Adrenal gland (tissue), 12 donors: Measurements from ENCODE around the gene MROH2A. TPM values are rescaled to one million over a fixed set of nuclear protein-coding genes. Genes with fewer than 3 reads are reported as not detected.

ENCODE experiments used
- DNase-seq, 7 donors: peaks; one replicate each; pipeline ENCODE4 v3.0.0-alpha.2; 2019 to 2020
- H3K27ac ChIP-seq, 5 donors: fragments of 200-600 bp; sonication (generic) in 4 of 5; 1 replicate in 3 of 5; 2 replicates in 2 of 5; pipeline versions ENCODE4 v1.5.1 to v1.8.0; 2016 to 2020; ENCODE audit warnings: mild to moderate bottlenecking in 1 of 5
- H3K27me3 ChIP-seq: fragments of 200-600 bp; 2 replicates; pipeline ENCODE4 v1.8.0; 2021
- H3K36me3 ChIP-seq, 2 donors: fragments of 200-600 bp; replicated peaks in 1 of 2; 1 replicate in 1 of 2; 2 replicates in 1 of 2; pipeline versions ENCODE4 v1.5.1 to v1.8.0; 2018 to 2022
- H3K4me1 ChIP-seq, 2 donors: fragments of 200-600 bp; replicated peaks in 1 of 2; 1 replicate in 1 of 2; 2 replicates in 1 of 2; pipeline versions ENCODE4 v1.5.1 to v1.8.0; 2018 to 2021
- H3K4me3 ChIP-seq, 4 donors: fragments of 200-600 bp; sonication (generic) in 3 of 4; one replicate each; pipeline ENCODE4 v1.5.1; 2016 to 2018
- H3K9me3 ChIP-seq, 3 donors: fragments of 200-600 bp; sonication (generic) in 1 of 3; replicated peaks in 1 of 3; 1 replicate in 2 of 3; 2 replicates in 1 of 3; pipeline versions ENCODE4 v1.5.1 to v1.8.0; 2016 to 2021
- POLR2A ChIP-seq, 2 donors: fragments of 450-650 bp; IDR thresholded peaks; one replicate each; pipeline ENCODE4 v1.6.1; 2017; ENCODE audit warnings: antibody characterized with exemption in 2 of 2, mild to moderate bottlenecking in 2 of 2, moderate library complexity in 1 of 2
- WGBS, 4 donors: extraction: QIAGEN DNeasy Blood & Tissue Kit in 2 of 4; methylation state at CpG; one replicate each; pipeline versions ENCODE4 v1.1.5 to v1.1.7; 2013 to 2017; 5-methylcytosine and 5-hydroxymethylcytosine counted together
- intact Hi-C, 2 donors: fragments of 100-400 bp; cut with DNase I; formaldehyde crosslinking; loops; one replicate each; pipeline versions ENCODE4 v1.14.1 to v1.15.0; 2022 to 2023
- polyA plus RNA-seq, 3 donors: library from polyadenylated mRNA; stranded (reverse); fragments of 200-250 nt in 2 of 3; fragments of 350-450 nt in 1 of 3; fragmentation: Illumina TruSeq in 1 of 3; extraction: RNeasy Lipid Tissue Mini Kit (QIAGEN cat#74804) in 1 of 3; gene quantifications; one replicate each; pipeline ENCODE4 v1.2.3, GENCODE V29; 2013 to 2014
- total RNA-seq, 9 donors: library from RNA; depleted of rRNA in 4 of 9; stranded (reverse); fragments of >200 nt in 4 of 9; fragments of 120-200 nt in 1 of 9; fragmentation: NEBNext Ultra II Directional in 1 of 9; extraction: Animal tissue kit (Norgen Biotek cat#: 25700) in 1 of 9; gene quantifications; one replicate each; pipeline versions ENCODE4 v1.1.0 to v1.2.4, GENCODE V29; 2013 to 2023
- TF ChIP-seq, protein P1 (sequence below), 6 experiments: fragments of 450-650 bp in 4 of 6; fragments of 200-600 bp in 2 of 6; sonication (generic) in 1 of 6; IDR thresholded peaks; 1 replicate in 5 of 6; 2 replicates in 1 of 6; pipeline versions ENCODE4 v1.5.1 to v1.8.0; 2016 to 2021; ENCODE audit warnings: antibody characterized with exemption in 6 of 6, mild to moderate bottlenecking in 2 of 6, moderate library complexity in 1 of 6
- donor health status: healthy with polysubstance abuse.
- donor health status: Bipolar disorder and iron deficiency.
- donor health status: DM: yes; HTN: yes; CAD: no.
- donor health status: DM: no; HTN: no; CAD: no.
- donor health status: DM: no; HTN: no; CAD: no.
- donor health status: DM: yes; HTN: yes; CAD: no.

Gene MROH2A
- total and polyA plus RNA-seq, 12 donors = 0.13 TPM; not detected in 11

DNA sequence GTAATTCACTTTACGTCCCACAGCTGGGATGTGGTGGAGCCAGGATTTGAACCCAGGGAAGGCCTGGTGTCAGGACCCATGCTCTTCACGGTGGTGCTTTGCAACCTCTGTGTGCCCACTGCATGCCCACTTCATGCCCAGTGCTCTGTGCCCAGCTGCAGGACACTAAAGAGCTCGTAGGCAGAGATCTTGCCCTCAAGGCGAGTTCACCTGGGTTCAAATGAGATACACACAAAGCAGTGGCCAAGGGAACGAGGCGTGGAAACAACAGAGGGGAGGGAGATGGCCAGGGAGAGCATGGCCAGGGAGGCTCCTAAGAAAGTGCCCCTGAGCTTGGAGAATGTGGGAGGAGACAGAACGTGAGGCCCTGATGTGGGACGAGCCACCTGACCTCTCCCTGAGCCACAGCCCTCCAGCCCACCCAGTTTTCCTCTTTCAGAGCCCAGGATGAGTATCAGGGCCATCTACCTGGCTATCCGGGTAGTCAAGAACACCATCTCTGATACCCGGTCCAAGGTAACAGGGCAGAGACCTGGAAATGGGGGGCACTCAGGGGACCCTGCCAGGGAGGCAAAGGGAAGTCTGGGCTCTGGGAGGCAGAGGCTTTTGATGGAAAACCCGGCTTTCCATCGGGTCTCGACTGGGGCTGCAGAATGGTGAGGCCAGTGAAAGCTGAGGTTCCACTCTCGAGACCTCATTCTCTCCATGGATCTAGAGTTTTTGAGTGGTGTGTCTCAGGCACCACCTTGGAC is 20.4 kb downstream of the MROH2A start:
- H3K36me3 ChIP-seq = no peaks in the 10 kb centered on the region
- TF ChIP-seq POLR2A (IDR thresholded peaks at IDR 0.05) = no peak
- TF ChIP-seq, protein P1, sequence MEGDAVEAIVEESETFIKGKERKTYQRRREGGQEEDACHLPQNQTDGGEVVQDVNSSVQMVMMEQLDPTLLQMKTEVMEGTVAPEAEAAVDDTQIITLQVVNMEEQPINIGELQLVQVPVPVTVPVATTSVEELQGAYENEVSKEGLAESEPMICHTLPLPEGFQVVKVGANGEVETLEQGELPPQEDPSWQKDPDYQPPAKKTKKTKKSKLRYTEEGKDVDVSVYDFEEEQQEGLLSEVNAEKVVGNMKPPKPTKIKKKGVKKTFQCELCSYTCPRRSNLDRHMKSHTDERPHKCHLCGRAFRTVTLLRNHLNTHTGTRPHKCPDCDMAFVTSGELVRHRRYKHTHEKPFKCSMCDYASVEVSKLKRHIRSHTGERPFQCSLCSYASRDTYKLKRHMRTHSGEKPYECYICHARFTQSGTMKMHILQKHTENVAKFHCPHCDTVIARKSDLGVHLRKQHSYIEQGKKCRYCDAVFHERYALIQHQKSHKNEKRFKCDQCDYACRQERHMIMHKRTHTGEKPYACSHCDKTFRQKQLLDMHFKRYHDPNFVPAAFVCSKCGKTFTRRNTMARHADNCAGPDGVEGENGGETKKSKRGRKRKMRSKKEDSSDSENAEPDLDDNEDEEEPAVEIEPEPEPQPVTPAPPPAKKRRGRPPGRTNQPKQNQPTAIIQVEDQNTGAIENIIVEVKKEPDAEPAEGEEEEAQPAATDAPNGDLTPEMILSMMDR (IDR thresholded peaks at IDR 0.05) = no peak
- no peak overlapping the region for H3K27ac ChIP-seq
- WGBS, 4 donors = 64 to 83% (median 78%) methylated on average over 9 to 14 of the region's 14 CpGs
- H3K9me3 ChIP-seq = no peaks in the 10 kb centered on the region
- H3K4me1 ChIP-seq = no peaks in the 10 kb centered on the region
- peaks cover 4% of the 10 kb centered on the region for H3K27me3 ChIP-seq
- no peak overlapping the region for H3K4me3 ChIP-seq
- intact Hi-C loops = no loop called here
- peak in 1 of 7 donors; percentile 9 for DNase-seq

DNA sequence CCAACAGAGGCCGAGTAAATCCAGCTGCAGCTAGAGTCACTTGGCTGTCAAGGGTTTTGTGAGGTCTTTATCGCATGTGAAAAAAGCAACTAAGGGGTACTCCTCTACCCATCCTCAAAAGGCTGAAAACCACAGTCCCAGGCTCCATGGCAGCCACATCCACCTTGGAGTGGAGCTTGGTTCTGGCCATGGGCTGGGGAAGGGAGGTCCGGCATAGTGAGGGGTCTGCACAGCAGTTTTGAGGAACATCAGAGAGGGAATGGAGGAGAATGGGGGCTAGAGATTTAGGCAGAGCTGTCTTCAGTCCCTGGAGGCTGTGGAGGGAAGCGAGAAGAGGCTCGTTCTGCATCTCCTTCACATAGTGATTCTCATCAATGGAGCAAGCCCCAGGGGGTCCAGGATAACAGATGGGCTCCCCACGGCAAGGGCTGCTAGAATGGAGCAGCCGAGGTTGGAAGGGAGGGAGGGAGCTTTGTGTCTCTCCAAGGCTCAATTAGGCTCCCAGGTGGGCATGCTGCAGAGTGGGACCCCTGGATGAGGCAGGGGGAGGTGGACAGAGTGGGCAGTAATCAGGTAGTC is 21.0 kb downstream of the MROH2A start:
- TF ChIP-seq, protein P1 (IDR thresholded peaks at IDR 0.05) = no peak
- no peak for TF ChIP-seq POLR2A (IDR thresholded peaks at IDR 0.05)
- Histone ChIP-seq H3K36me3 (no peaks in the 10 kb centered on the region), H3K27ac (no peak overlapping the region), H3K4me1 (no peaks in the 10 kb centered on the region), H3K27me3 (peaks cover 4% of the 10 kb centered on the region), H3K9me3 (no peaks in the 10 kb centered on the region), H3K4me3 (no peak overlapping the region)
- intact Hi-C loops = no loop called here
- WGBS, 4 donors = 57 to 70% (median 61%) methylated on average over 6 to 7 of the region's 7 CpGs
- peak in 1 of 7 donors; percentile 20 for DNase-seq

DNA sequence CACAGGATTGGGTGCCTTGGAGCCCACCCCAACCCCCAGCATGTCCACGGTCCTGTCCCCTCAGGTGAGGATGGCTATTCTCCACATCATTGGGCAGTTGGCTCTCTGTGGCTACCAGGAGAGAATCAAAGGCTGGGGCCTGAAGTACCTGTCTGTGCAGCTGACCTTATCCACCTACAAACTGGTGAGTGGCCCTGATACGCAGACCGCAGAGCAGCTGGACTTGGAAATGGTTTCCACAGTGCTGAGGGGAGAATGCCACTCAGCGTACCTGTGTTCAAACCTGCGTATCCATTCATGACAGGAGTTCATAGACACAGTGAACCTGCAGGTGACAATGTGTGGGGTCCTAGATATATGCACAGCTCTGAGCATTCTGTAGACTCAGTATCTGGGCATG is 21.6 kb downstream of the MROH2A start:
- Histone ChIP-seq H3K36me3 (no peaks in the 10 kb centered on the region), H3K27me3 (peaks cover 4% of the 10 kb centered on the region), H3K4me1 (no peaks in the 10 kb centered on the region), H3K4me3 (no peak overlapping the region), H3K27ac (no peak overlapping the region), H3K9me3 (no peaks in the 10 kb centered on the region)
- DNase-seq = peak in 1 of 7 donors; percentile 13
- TF ChIP-seq, protein P1 (IDR thresholded peaks at IDR 0.05) = no peak
- no peak for TF ChIP-seq POLR2A (IDR thresholded peaks at IDR 0.05)
- intact Hi-C loops = no loop called here
- 0 to 82% (median 59%) methylated on average over 1 to 5 of the region's 5 CpGs for WGBS, 4 donors

DNA sequence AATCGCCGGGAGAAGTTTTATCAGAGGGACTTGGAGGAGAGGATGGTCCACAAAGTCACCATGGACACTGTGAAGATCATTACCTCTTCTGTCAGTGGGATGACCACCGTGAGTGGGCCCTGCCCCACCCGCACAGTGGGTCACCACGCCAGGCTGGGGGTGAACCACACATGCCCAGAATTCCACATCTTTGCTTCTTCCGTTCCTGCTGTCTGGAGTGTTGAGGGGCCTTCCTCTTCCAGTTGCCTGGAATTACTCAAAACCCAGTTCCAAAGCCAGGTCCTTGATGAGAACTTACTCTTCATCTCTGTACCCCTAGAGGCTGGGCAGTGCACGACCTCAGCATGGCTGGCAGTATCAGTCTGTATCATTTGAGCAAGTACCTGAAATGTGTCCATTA is 22.1 kb downstream of the MROH2A start:
- no peak for TF ChIP-seq POLR2A (IDR thresholded peaks at IDR 0.05)
- TF ChIP-seq, protein P1 (IDR thresholded peaks at IDR 0.05) = no peak
- H3K36me3 ChIP-seq = no peaks in the 10 kb centered on the region
- H3K9me3 ChIP-seq = no peaks in the 10 kb centered on the region
- H3K27ac ChIP-seq = no peak overlapping the region
- peak in 1 of 7 donors; percentile 2 for DNase-seq
- WGBS, 4 donors = 65 to 84% (median 70%) methylated on average over 5 to 7 of the region's 7 CpGs
- peaks cover 4% of the 10 kb centered on the region for H3K27me3 ChIP-seq
- intact Hi-C loops = no loop called here
- no peak overlapping the region for H3K4me3 ChIP-seq
- H3K4me1 ChIP-seq = no peaks in the 10 kb centered on the region
